Breast epithelium (tissue), 3 donors: ENCODE data around the gene PARP11.

Experiments used
- CTCF ChIP-seq, 3 donors: fragments of 450-650 bp; IDR thresholded peaks; one replicate each; pipeline ENCODE4 v1.5.1; 2016 to 2017; ENCODE audit warnings: antibody characterized with exemption in 3 of 3, mild to moderate bottlenecking in 3 of 3, moderate library complexity in 3 of 3
- POLR2A ChIP-seq: fragments of 450-650 bp; IDR thresholded peaks from one replicate; pipeline ENCODE4 v1.6.1; 2016; ENCODE audit warnings: antibody characterized with exemption, mild to moderate bottlenecking, moderate library complexity

- TF ChIP-seq CTCF (IDR thresholded peaks at IDR 0.05) (no peak), POLR2A (no peak)
Measured at GRCh38 chr12:3838076-3838475, 35.1 kb downstream of the PARP11 start.
